HG02759 (cell line): ENCODE measurements around the gene MYO5A.
"Not testable (repeated sequence)": the region's sequence is repeated elsewhere in the genome, so short reads cannot be mapped to it uniquely, and the experiment has no call there.

Experiments used
- ATAC-seq: cut with Tn5 transposase; IDR thresholded peaks from one replicate; pipeline ENCODE4 v1.9.1; 2021; ENCODE audit warnings: mild to moderate bottlenecking, moderate library complexity; ENCODE audit not compliant: unreplicated experiment

Gene MYO5A

GRCh38 chr15:52295421-52296001 lies 233.2 kb downstream of the MYO5A start, which contains the start of gene MYO5C:
TSS of gene MYO5C (minus strand) at chr15:52295804. CDS start at chr15:52295636, 168 bp downstream.
- ATAC-seq: peak; percentile 46

GRCh38 chr15:52294881-52295420 lies 233.7 kb downstream of the MYO5A start:
- peak; percentile 26 for ATAC-seq

- ATAC-seq: no peak
Measured at GRCh38 chr15:52292780-52293392, 235.8 kb downstream of the MYO5A start.

GRCh38 chr15:52291204-52291603 lies 237.5 kb downstream of the MYO5A start:
- ATAC-seq: no peak

- ATAC-seq: no peak
Measured at GRCh38 chr15:52290800-52291199, 237.9 kb downstream of the MYO5A start.

GRCh38 chr15:52290329-52290728 lies 238.4 kb downstream of the MYO5A start:
- ATAC-seq: peak; percentile 39

GRCh38 chr15:52289629-52290081 lies 239.0 kb downstream of the MYO5A start:
- ATAC-seq: no peak

GRCh38 chr15:52288986-52289385 lies 239.7 kb downstream of the MYO5A start:
- no peak for ATAC-seq

GRCh38 chr15:52288051-52288942 lies 240.4 kb downstream of the MYO5A start:
- no peak for ATAC-seq

- ATAC-seq: no peak
Measured at GRCh38 chr15:52287114-52287513, 241.6 kb downstream of the MYO5A start.

GRCh38 chr15:52285941-52286340 lies 242.7 kb downstream of the MYO5A start:
- not testable (repeated sequence) for ATAC-seq

GRCh38 chr15:52284164-52284563 lies 244.5 kb downstream of the MYO5A start:
- ATAC-seq: no peak

GRCh38 chr15:52283281-52283680 lies 245.4 kb downstream of the MYO5A start:
- no peak for ATAC-seq

- no peak for ATAC-seq
Measured at GRCh38 chr15:52282418-52282817, 246.3 kb downstream of the MYO5A start.

GRCh38 chr15:52281085-52282035 lies 247.3 kb downstream of the MYO5A start:
- no peak for ATAC-seq

GRCh38 chr15:52280326-52281084 lies 248.2 kb downstream of the MYO5A start:
- no peak for ATAC-seq

- no peak for ATAC-seq
Measured at GRCh38 chr15:52278636-52279367, 249.9 kb downstream of the MYO5A start.

GRCh38 chr15:52278135-52278534 lies 250.5 kb downstream of the MYO5A start:
- no peak for ATAC-seq

GRCh38 chr15:52277575-52277974 lies 251.1 kb downstream of the MYO5A start:
- ATAC-seq: no peak
